MCF 10A (cell line): ENCODE results near the gene HBD. TPM values are rescaled to one million over a fixed set of nuclear protein-coding genes. Genes with fewer than 3 reads are reported as not detected.

Experiments
- Bru-seq: library from RNA; stranded (reverse); fragments of 400-500 nt; gene quantifications from one replicate; lab custom pipeline; 2021; lab: Mats Ljungman, UMichigan
- BruChase-seq, 2 experiments: library from RNA; stranded (reverse); fragments of 400-500 nt; gene quantifications; one replicate each; lab custom pipeline; 2021; lab: Mats Ljungman, UMichigan
- BruUV-seq: library from RNA; stranded (reverse); fragments of 400-500 nt; replicated peaks from 2 replicates; lab custom pipeline; 2021; lab: Mats Ljungman, UMichigan
- CTCF ChIA-PET: fragments of 300-600 bp; sonication (Branson Sonifier 250); formaldehyde crosslinking; extraction: SDS; loops from one replicate; lab custom pipeline; 2021; ENCODE audit warnings: antibody characterized with exemption, inconsistent platforms; lab: Yijun Ruan, JAX
- POLR2A ChIA-PET: fragments of 300-600, 350-650 bp; sonication (Branson Sonifier 250); formaldehyde crosslinking; extraction: SDS; loops from one replicate; lab custom pipeline; 2020; ENCODE audit warnings: antibody characterized with exemption, inconsistent platforms; lab: Yijun Ruan, JAX
- DNase-seq: peaks from one replicate; pipeline ENCODE4 v3.0.0-alpha.2; 2018; ENCODE audit not compliant: unreplicated experiment
- H3K27ac Mint-ChIP-seq: one replicate; pipeline ENCODE4 v1.8.0; 2022; ENCODE audit warnings: mild to moderate bottlenecking, low read depth, mixed read lengths; ENCODE audit not compliant: unreplicated experiment
- H3K27me3 Mint-ChIP-seq: one replicate; pipeline ENCODE4 v1.8.0; 2022; ENCODE audit warnings: mixed read lengths; ENCODE audit not compliant: insufficient read depth, unreplicated experiment
- H3K36me3 Mint-ChIP-seq: one replicate; pipeline ENCODE4 v1.8.0; 2022; ENCODE audit warnings: mild to moderate bottlenecking, moderate library complexity, mixed read lengths; ENCODE audit not compliant: insufficient read depth, unreplicated experiment
- H3K4me1 Mint-ChIP-seq: one replicate; pipeline ENCODE4 v1.8.0; 2022; ENCODE audit warnings: mixed read lengths; ENCODE audit not compliant: insufficient read depth, unreplicated experiment
- H3K4me3 Mint-ChIP-seq: one replicate; pipeline ENCODE4 v1.8.0; 2022; ENCODE audit warnings: mild to moderate bottlenecking, moderate library complexity, mixed read lengths; ENCODE audit not compliant: unreplicated experiment
- H3K9me3 Mint-ChIP-seq: one replicate; pipeline ENCODE4 v1.8.0; 2022; ENCODE audit warnings: mixed read lengths; ENCODE audit not compliant: unreplicated experiment
- intact Hi-C: fragments of 100-400 bp; cut with micrococcal nuclease; formaldehyde crosslinking; loops from 2 replicates; pipeline ENCODE4 v1.14.1; 2022
- long read RNA-seq: library from polyadenylated mRNA; stranded (forward); transcript quantifications from one replicate; pipeline ENCODE4 v2.0.0, GENCODE V29; 2022
- total RNA-seq: library from RNA; stranded (reverse); gene quantifications from 2 replicates; pipeline ENCODE4 v1.2.3, GENCODE V29; 2022
- TF ChIP-seq, protein P1 (sequence below): fragments of 200-600 bp; IDR thresholded peaks from one replicate; pipeline ENCODE4 v1.8.0; 2022; ENCODE audit warnings: antibody characterized with exemption, mild to moderate bottlenecking; ENCODE audit not compliant: unreplicated experiment

HBD gene
- total RNA-seq (not detected in 2 replicates), Bru-seq, nascent RNA (not detected), BruChase-seq, experiment 1, labeled RNA remaining after a 6-hour chase (not detected), BruChase-seq, experiment 2, labeled RNA remaining after a 2-hour chase (not detected)
- long read RNA-seq, result 0 reads

GRCh38 chr11:5234381-5234834, at the start of gene HBD:
Gene HBD, minus strand, starts transcription at chr11:5234483. Its CDS starts 50 bp downstream, at chr11:5234433.
- BruUV-seq, result no TSS peak
- Mint-ChIP-seq H3K9me3 (no peaks in the 10 kb centered on the region), H3K27ac (no peak within 1 kb of the TSS), H3K36me3 (no peaks in the 10 kb centered on the region), H3K4me3 (no peak within 1 kb of the TSS), H3K27me3 (peaks cover 11% of the 10 kb centered on the region), H3K4me1 (no peaks in the 10 kb centered on the region)
- TF ChIP-seq, protein P1, sequence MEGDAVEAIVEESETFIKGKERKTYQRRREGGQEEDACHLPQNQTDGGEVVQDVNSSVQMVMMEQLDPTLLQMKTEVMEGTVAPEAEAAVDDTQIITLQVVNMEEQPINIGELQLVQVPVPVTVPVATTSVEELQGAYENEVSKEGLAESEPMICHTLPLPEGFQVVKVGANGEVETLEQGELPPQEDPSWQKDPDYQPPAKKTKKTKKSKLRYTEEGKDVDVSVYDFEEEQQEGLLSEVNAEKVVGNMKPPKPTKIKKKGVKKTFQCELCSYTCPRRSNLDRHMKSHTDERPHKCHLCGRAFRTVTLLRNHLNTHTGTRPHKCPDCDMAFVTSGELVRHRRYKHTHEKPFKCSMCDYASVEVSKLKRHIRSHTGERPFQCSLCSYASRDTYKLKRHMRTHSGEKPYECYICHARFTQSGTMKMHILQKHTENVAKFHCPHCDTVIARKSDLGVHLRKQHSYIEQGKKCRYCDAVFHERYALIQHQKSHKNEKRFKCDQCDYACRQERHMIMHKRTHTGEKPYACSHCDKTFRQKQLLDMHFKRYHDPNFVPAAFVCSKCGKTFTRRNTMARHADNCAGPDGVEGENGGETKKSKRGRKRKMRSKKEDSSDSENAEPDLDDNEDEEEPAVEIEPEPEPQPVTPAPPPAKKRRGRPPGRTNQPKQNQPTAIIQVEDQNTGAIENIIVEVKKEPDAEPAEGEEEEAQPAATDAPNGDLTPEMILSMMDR, result no peak
- POLR2A ChIA-PET, result no interaction called here
- CTCF ChIA-PET, result no interaction called here
- DNase-seq, result no peak
- intact Hi-C loops, result no loop called here

- Mint-ChIP-seq H3K27ac (no peak overlapping the region), H3K36me3 (no peaks in the 10 kb centered on the region), H3K4me1 (peaks cover 21% of the 10 kb centered on the region), H3K27me3 (no peaks in the 10 kb centered on the region), H3K4me3 (no peak overlapping the region), H3K9me3 (no peaks in the 10 kb centered on the region)
- intact Hi-C loops, result no loop called here
- no TSS peak for BruUV-seq
- ChIA-PET POLR2A (interaction anchor here (0.5 kb wide), 1 partner anchor 526 kb away, joined by 3 read pairs; no protein-coding TSS in a partner anchor), CTCF (interaction anchor here (0.5 to 1.8 kb wide), 2 partner anchors 15 to 80 kb away, joined by 3 to 6 read pairs; no protein-coding TSS in a partner anchor)
- DNase-seq, result no peak
- TF ChIP-seq, protein P1, result no peak
These were observed 49.6 kb upstream of the HBD start for GRCh38 chr11:5283882-5284281.

DNA sequence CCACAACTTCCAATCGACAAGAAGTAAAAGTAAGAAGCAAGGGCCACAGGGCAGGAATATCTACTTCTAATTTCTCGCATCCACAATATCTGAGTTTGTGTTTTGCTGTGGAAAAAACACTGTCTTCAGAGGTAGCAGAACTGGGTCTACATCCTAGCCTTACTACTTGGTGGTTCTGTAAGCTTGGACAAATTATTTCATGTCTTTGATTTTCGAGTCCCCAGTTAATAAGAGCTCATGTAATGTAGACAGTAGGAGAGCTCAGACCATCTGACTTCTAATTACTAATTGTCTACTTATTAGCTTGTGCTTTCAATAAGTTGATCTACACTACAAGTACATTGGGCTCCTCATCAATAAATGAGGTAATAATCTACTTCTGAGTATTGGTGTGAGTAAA, 48.8 kb upstream of the HBD start:
- POLR2A ChIA-PET, result no interaction called here
- CTCF ChIA-PET, result interaction anchor here (1.8 to 3.2 kb wide), 2 partner anchors 7 to 79 kb away, joined by 6 to 12 read pairs; no protein-coding TSS in a partner anchor
- Mint-ChIP-seq H3K9me3 (no peaks in the 10 kb centered on the region), H3K4me3 (no peak overlapping the region), H3K27ac (no peak overlapping the region), H3K36me3 (no peaks in the 10 kb centered on the region), H3K27me3 (no peaks in the 10 kb centered on the region), H3K4me1 (peaks cover 21% of the 10 kb centered on the region)
- TF ChIP-seq, protein P1, result no peak
- no TSS peak for BruUV-seq
- DNase-seq, result no peak
- intact Hi-C loops, result no loop called here

DNA sequence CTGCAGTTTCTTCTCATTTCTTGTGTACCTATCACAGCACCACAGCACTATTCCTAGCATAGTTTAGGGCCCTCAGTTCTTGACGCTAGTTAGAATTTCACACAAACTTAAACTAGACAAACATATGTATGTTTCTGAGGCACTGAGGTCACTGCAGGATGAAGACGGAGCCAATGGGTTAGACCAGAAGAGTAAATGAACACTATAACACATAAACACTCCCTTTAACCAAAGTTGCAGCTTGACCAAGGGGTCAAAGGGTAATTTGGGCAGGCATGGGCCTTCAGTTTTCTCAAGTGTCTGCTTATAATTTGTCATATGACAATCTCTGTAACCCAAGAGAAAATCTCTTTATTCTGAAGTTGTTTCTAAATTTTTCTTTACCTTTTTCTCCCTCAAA, 48.3 kb upstream of the HBD start:
- intact Hi-C loops, result no loop called here
- POLR2A ChIA-PET, result no interaction called here
- CTCF ChIA-PET, result interaction anchor here (1.8 to 3.2 kb wide), 2 partner anchors 8 to 79 kb away, joined by 6 to 12 read pairs; no protein-coding TSS in a partner anchor
- H3K27me3 Mint-ChIP-seq, result no peaks in the 10 kb centered on the region
- TF ChIP-seq, protein P1, result no peak
- H3K4me3 Mint-ChIP-seq, result no peak overlapping the region
- no peak overlapping the region for H3K27ac Mint-ChIP-seq
- H3K4me1 Mint-ChIP-seq, result peaks cover 21% of the 10 kb centered on the region
- no TSS peak for BruUV-seq
- DNase-seq, result no peak
- no peaks in the 10 kb centered on the region for H3K9me3 Mint-ChIP-seq
- H3K36me3 Mint-ChIP-seq, result no peaks in the 10 kb centered on the region
